HEK293 (cell line): ENCODE data around the gene WDR47.

Experiments used
- CTCF ChIA-PET: fragments of 350-600 bp; formaldehyde crosslinking; extraction: SDS; loops from one replicate; lab custom pipeline; 2021; ENCODE audit warnings: antibody characterized with exemption; lab: Yijun Ruan, JAX
- POLR2A ChIA-PET: fragments of 300-600 bp; formaldehyde crosslinking; extraction: SDS; loops from one replicate; lab custom pipeline; 2020; ENCODE audit warnings: antibody characterized with exemption, inconsistent platforms; lab: Yijun Ruan, JAX
- H3K27ac ChIP-seq: fragments of 200-500 bp; sonication (Bioruptor generic); 2 replicates; pipeline ENCODE4 v1.5.1; 2014; ENCODE audit warnings: low read depth, low read length, control low read depth, inconsistent platforms; ENCODE audit errors: extremely low read depth
- H3K36me3 ChIP-seq, 2 experiments: fragments of 200-500 bp in 1 of 2; sonication (Bioruptor generic) in 1 of 2; 1 replicate in 1 of 2; 2 replicates in 1 of 2; pipeline ENCODE4 v1.5.1; 2014 to 2017; ENCODE audit warnings: inconsistent platforms in 2 of 2, low read length in 2 of 2; ENCODE audit not compliant: control insufficient read depth in 2 of 2, insufficient read depth in 1 of 2
- H3K4me1 ChIP-seq: fragments of 200-500 bp; sonication (Bioruptor generic); 2 replicates; pipeline ENCODE4 v1.5.1; 2014; ENCODE audit warnings: mild to moderate bottlenecking, low read length, inconsistent platforms; ENCODE audit not compliant: control insufficient read depth, insufficient read depth
- H3K4me3 ChIP-seq: 2 replicates; pipeline ENCODE4 v1.5.1; 2011; ENCODE audit warnings: low read depth, mild to moderate bottlenecking, control low read depth, low read length, moderate library complexity
- H3K9me3 ChIP-seq: fragments of 200-500 bp; sonication (Bioruptor generic); 2 replicates; pipeline ENCODE4 v1.5.1; 2014; ENCODE audit warnings: low read depth, low read length, inconsistent platforms; ENCODE audit not compliant: control insufficient read depth, insufficient read depth
- EGR2 ChIP-seq: fragments of 450-650 bp; formaldehyde crosslinking; IDR thresholded peaks from 2 replicates; pipeline ENCODE4 v1.5.1; 2016; ENCODE audit warnings: low read depth, missing biosample characterization, missing genetic modification characterization
- HOXA7 ChIP-seq: sonication (generic); formaldehyde crosslinking; IDR thresholded peaks from 2 replicates; pipeline ENCODE4 v1.8.1; 2022; ENCODE audit warnings: missing genetic modification reagents, borderline replicate concordance
- KLF7 ChIP-seq: fragments of 450-650 bp; formaldehyde crosslinking; IDR thresholded peaks from 2 replicates; pipeline ENCODE4 v1.5.1; 2016; ENCODE audit warnings: missing biosample characterization, missing genetic modification characterization, borderline replicate concordance
- KLF9 ChIP-seq: fragments of 450-650 bp; formaldehyde crosslinking; IDR thresholded peaks from 2 replicates; pipeline ENCODE4 v1.5.1; 2016; ENCODE audit warnings: missing biosample characterization, missing genetic modification characterization, low read depth
- MEIS1 ChIP-seq: sonication (generic); formaldehyde crosslinking; IDR thresholded peaks from 2 replicates; pipeline ENCODE4 v1.8.1; 2022; ENCODE audit warnings: missing genetic modification reagents, mild to moderate bottlenecking, borderline replicate concordance
- OSR2 ChIP-seq: fragments of 450-650 bp; formaldehyde crosslinking; IDR thresholded peaks from 2 replicates; pipeline ENCODE4 v1.5.1; 2016; ENCODE audit warnings: missing biosample characterization, missing genetic modification characterization
- SETDB1 ChIP-seq: IDR thresholded peaks from one replicate; pipeline ENCODE4 v1.6.1; 2017; ENCODE audit warnings: mild to moderate bottlenecking, low read length, moderate library complexity, mixed read lengths; ENCODE audit not compliant: insufficient read length
- ZFP41 ChIP-seq: fragments of 450-650 bp; formaldehyde crosslinking; IDR thresholded peaks from 2 replicates; pipeline ENCODE4 v1.5.1; 2016; ENCODE audit warnings: missing biosample characterization, missing genetic modification characterization, borderline replicate concordance
- ZNF223 ChIP-seq: fragments of 450-650 bp; formaldehyde crosslinking; IDR thresholded peaks from 2 replicates; pipeline ENCODE4 v1.5.1; 2016; ENCODE audit warnings: missing biosample characterization, missing genetic modification characterization
- ZNF473 ChIP-seq: fragments of 450-650 bp; formaldehyde crosslinking; IDR thresholded peaks from 2 replicates; pipeline ENCODE4 v1.5.1; 2017; ENCODE audit warnings: missing biosample characterization, missing genetic modification characterization
- ZNF555 ChIP-seq: fragments of 450-650 bp; formaldehyde crosslinking; conservative IDR thresholded peaks from 2 replicates; pipeline ENCODE4 v1.5.1; 2017; ENCODE audit warnings: missing biosample characterization, mild to moderate bottlenecking, missing genetic modification characterization, inconsistent platforms
- ZNF561 ChIP-seq: fragments of 450-650 bp; IDR thresholded peaks from 2 replicates; pipeline ENCODE4 v1.5.1; 2018; ENCODE audit warnings: missing biosample characterization, missing genetic modification characterization, borderline replicate concordance
- ZNF580 ChIP-seq: fragments of 450-650 bp; formaldehyde crosslinking; IDR thresholded peaks from 2 replicates; pipeline ENCODE4 v1.5.1; 2016; ENCODE audit warnings: missing biosample characterization, missing genetic modification characterization
- ZNF585B ChIP-seq: fragments of 450-650 bp; formaldehyde crosslinking; IDR thresholded peaks from 2 replicates; pipeline ENCODE4 v1.5.1; 2016; ENCODE audit warnings: missing biosample characterization, missing genetic modification characterization
- ZNF596 ChIP-seq: fragments of 450-650 bp; IDR thresholded peaks from 2 replicates; pipeline ENCODE4 v1.5.0; 2018; ENCODE audit warnings: missing biosample characterization, mild to moderate bottlenecking, missing genetic modification characterization, moderate library complexity
- ZNF600 ChIP-seq: fragments of 450-650 bp; formaldehyde crosslinking; IDR thresholded peaks from 2 replicates; pipeline ENCODE4 v1.5.1; 2016; ENCODE audit warnings: missing biosample characterization, missing genetic modification characterization
- ZNF626 ChIP-seq: fragments of 450-650 bp; sonication (Bioruptor Pico); formaldehyde crosslinking; IDR thresholded peaks from 2 replicates; pipeline ENCODE4 v1.5.1; 2018; ENCODE audit warnings: missing biosample characterization, missing genetic modification characterization, inconsistent platforms
- ZNF707 ChIP-seq: fragments of 450-650 bp; formaldehyde crosslinking; IDR thresholded peaks from 2 replicates; pipeline ENCODE4 v1.5.1; 2016; ENCODE audit warnings: missing biosample characterization, missing genetic modification characterization
- ZXDB ChIP-seq: fragments of 450-650 bp; formaldehyde crosslinking; IDR thresholded peaks from 2 replicates; pipeline ENCODE4 v1.5.1; 2016; ENCODE audit warnings: missing biosample characterization, missing genetic modification characterization
- TF ChIP-seq, protein P1 (sequence below): fragments of 450-650 bp; formaldehyde crosslinking; IDR thresholded peaks from 2 replicates; pipeline ENCODE4 v1.5.1; 2017; ENCODE audit warnings: missing biosample characterization, missing genetic modification characterization
- TF ChIP-seq, protein P2 (sequence below): fragments of 450-650 bp; formaldehyde crosslinking; IDR thresholded peaks from 2 replicates; pipeline ENCODE4 v1.5.1; 2016; ENCODE audit warnings: missing biosample characterization, missing genetic modification characterization, low read depth
- TF ChIP-seq, protein P3 (sequence below): fragments of 450-650 bp; formaldehyde crosslinking; IDR thresholded peaks from 2 replicates; pipeline ENCODE4 v1.5.1; 2017; ENCODE audit warnings: missing biosample characterization, missing genetic modification characterization
- TF ChIP-seq, protein P4 (sequence below): fragments of 450-650 bp; formaldehyde crosslinking; IDR thresholded peaks from 2 replicates; pipeline ENCODE4 v1.5.1; 2016; ENCODE audit warnings: missing biosample characterization, missing genetic modification characterization
- TF ChIP-seq, protein P5 (sequence below): fragments of 450-650 bp; formaldehyde crosslinking; IDR thresholded peaks from 2 replicates; pipeline ENCODE4 v1.5.0; 2017; ENCODE audit warnings: missing biosample characterization, missing genetic modification characterization, borderline replicate concordance
- TF ChIP-seq, protein P6 (sequence below): fragments of 450-650 bp; formaldehyde crosslinking; IDR thresholded peaks from 2 replicates; pipeline ENCODE4 v1.5.1; 2017; ENCODE audit warnings: missing biosample characterization, missing genetic modification characterization

WDR47 gene

DNA sequence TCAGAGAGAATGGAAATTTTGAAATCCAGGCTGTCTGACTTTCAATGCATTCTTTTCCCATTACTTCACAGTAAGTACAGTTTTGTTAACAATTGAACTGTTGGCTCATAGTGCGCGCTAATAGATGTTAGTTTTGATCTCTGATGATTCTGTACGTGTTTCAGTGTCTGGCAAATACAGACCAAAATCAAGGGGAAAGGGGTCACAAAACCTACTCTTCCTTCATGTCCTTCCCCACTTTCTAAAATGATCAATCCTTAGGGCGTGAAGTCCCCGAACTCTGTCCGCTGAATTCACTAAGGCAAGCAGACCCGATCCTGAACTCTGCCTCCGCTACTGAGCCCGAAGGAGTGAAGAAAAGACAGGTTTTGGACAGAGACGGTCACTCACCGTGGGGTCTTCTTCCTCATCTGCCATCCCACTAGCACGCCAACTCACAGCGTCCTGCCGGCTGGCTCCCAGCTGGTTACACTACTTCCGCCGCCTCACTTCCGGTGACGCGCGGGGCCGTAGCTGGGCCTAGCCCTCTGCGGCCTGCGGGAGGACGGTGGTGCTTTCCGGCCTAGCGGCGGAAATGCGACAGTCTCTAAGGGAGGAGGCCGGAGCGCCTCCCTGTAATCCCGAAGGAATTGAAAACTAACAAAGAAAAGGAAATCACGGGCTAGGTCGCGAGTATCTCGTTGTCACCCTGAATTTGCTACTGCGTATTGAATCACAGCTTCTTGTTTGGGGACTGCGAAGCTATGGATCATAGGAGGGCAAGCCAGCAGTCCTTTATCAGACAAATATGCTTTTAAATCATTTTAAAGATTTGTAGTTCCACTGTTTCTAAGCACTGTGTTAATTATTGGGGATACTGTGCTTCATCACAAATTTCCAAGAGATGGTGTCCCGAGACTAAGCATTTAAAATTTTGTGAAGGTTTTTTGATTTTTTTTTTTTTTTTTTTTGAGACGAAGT, 33.9 kb upstream of the WDR47 start, which contains the start of gene TAF13:
Gene TAF13, minus strand, starts transcription at position 473 of the 960 bp plus-strand sequence. Its CDS starts 56 bp downstream, at position 417.
- ChIA-PET CTCF (interaction anchor here (1.2 to 1.6 kb wide), 2 partner anchors 13 to 25 kb away, joined by 5 to 6 read pairs; no protein-coding TSS in a partner anchor), POLR2A (interaction anchor here (0.6 to 1.3 kb wide), 13 partner anchors 12 to 50 kb away, joined by 3 to 32 read pairs (median 4); partner anchors contain the start of genes TMEM167B and WDR47)
- H3K27ac ChIP-seq = peak within 1 kb of the TSS; percentile 80
- no peaks in the 10 kb centered on the region for H3K9me3 ChIP-seq
- no peaks in the 10 kb centered on the region for H3K4me1 ChIP-seq
- H3K36me3 ChIP-seq = peaks cover 0 to 19% of the 10 kb centered on the region in 2 experiments; a peak in 1 of 3 replicates
- H3K4me3 ChIP-seq = peak within 1 kb of the TSS; percentile 97
- TF ChIP-seq ZFP41 (no peak), ZXDB (tag by site-specific recombination) (peak; percentile 80), OSR2 (tag by site-specific recombination) (peak; percentile 37; the same call in 1 of the 2 replicates), ZNF561 (tag by site-specific recombination) (peak; percentile 94), ZNF580 (tag by site-specific recombination) (no peak), ZNF473 (tag by site-specific recombination) (no peak), KLF7 (tag by site-specific recombination) (no peak; the same call in 1 of the 2 replicates), MEIS1 (CRISPR knock-in tag) (no peak), KLF9 (peak; percentile 44; the same call in 1 of the 2 replicates), HOXA7 (CRISPR knock-in tag) (no peak), ZNF626 (tag by site-specific recombination) (no peak), ZNF555 (no peak), ZNF223 (tag by site-specific recombination) (no peak), SETDB1 (no peak), ZNF707 (tag by site-specific recombination) (no peak), ZNF585B (no peak), EGR2 (peak; percentile 81), ZNF600 (peak; percentile 81), ZNF596 (tag by site-specific recombination) (no peak)
- TF ChIP-seq, protein P1, sequence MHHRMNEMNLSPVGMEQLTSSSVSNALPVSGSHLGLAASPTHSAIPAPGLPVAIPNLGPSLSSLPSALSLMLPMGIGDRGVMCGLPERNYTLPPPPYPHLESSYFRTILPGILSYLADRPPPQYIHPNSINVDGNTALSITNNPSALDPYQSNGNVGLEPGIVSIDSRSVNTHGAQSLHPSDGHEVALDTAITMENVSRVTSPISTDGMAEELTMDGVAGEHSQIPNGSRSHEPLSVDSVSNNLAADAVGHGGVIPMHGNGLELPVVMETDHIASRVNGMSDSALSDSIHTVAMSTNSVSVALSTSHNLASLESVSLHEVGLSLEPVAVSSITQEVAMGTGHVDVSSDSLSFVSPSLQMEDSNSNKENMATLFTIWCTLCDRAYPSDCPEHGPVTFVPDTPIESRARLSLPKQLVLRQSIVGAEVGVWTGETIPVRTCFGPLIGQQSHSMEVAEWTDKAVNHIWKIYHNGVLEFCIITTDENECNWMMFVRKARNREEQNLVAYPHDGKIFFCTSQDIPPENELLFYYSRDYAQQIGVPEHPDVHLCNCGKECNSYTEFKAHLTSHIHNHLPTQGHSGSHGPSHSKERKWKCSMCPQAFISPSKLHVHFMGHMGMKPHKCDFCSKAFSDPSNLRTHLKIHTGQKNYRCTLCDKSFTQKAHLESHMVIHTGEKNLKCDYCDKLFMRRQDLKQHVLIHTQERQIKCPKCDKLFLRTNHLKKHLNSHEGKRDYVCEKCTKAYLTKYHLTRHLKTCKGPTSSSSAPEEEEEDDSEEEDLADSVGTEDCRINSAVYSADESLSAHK (tag by site-specific recombination) = no peak
- TF ChIP-seq, protein P2, sequence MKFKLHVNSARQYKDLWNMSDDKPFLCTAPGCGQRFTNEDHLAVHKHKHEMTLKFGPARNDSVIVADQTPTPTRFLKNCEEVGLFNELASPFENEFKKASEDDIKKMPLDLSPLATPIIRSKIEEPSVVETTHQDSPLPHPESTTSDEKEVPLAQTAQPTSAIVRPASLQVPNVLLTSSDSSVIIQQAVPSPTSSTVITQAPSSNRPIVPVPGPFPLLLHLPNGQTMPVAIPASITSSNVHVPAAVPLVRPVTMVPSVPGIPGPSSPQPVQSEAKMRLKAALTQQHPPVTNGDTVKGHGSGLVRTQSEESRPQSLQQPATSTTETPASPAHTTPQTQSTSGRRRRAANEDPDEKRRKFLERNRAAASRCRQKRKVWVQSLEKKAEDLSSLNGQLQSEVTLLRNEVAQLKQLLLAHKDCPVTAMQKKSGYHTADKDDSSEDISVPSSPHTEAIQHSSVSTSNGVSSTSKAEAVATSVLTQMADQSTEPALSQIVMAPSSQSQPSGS (tag by site-specific recombination) = no peak
- TF ChIP-seq, protein P3, sequence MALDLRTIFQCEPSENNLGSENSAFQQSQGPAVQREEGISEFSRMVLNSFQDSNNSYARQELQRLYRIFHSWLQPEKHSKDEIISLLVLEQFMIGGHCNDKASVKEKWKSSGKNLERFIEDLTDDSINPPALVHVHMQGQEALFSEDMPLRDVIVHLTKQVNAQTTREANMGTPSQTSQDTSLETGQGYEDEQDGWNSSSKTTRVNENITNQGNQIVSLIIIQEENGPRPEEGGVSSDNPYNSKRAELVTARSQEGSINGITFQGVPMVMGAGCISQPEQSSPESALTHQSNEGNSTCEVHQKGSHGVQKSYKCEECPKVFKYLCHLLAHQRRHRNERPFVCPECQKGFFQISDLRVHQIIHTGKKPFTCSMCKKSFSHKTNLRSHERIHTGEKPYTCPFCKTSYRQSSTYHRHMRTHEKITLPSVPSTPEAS (tag by site-specific recombination) = no peak
- TF ChIP-seq, protein P4, sequence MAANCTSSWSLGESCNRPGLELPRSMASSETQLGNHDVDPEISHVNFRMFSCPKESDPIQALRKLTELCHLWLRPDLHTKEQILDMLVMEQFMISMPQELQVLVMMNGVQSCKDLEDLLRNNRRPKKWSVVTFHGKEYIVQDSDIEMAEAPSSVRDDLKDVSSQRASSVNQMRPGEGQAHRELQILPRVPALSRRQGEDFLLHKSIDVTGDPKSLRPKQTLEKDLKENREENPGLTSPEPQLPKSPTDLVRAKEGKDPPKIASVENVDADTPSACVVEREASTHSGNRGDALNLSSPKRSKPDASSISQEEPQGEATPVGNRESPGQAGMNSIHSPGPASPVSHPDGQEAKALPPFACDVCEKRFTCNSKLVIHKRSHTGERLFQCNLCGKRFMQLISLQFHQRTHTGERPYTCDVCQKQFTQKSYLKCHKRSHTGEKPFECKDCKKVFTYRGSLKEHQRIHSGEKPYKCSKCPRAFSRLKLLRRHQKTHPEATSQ = no peak
- TF ChIP-seq, protein P5, sequence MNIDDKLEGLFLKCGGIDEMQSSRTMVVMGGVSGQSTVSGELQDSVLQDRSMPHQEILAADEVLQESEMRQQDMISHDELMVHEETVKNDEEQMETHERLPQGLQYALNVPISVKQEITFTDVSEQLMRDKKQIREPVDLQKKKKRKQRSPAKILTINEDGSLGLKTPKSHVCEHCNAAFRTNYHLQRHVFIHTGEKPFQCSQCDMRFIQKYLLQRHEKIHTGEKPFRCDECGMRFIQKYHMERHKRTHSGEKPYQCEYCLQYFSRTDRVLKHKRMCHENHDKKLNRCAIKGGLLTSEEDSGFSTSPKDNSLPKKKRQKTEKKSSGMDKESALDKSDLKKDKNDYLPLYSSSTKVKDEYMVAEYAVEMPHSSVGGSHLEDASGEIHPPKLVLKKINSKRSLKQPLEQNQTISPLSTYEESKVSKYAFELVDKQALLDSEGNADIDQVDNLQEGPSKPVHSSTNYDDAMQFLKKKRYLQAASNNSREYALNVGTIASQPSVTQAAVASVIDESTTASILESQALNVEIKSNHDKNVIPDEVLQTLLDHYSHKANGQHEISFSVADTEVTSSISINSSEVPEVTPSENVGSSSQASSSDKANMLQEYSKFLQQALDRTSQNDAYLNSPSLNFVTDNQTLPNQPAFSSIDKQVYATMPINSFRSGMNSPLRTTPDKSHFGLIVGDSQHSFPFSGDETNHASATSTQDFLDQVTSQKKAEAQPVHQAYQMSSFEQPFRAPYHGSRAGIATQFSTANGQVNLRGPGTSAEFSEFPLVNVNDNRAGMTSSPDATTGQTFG = no peak
- TF ChIP-seq, protein P6, sequence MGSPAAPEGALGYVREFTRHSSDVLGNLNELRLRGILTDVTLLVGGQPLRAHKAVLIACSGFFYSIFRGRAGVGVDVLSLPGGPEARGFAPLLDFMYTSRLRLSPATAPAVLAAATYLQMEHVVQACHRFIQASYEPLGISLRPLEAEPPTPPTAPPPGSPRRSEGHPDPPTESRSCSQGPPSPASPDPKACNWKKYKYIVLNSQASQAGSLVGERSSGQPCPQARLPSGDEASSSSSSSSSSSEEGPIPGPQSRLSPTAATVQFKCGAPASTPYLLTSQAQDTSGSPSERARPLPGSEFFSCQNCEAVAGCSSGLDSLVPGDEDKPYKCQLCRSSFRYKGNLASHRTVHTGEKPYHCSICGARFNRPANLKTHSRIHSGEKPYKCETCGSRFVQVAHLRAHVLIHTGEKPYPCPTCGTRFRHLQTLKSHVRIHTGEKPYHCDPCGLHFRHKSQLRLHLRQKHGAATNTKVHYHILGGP (tag by site-specific recombination) = no peak
